NCI-H526 (cell line): ENCODE measurements around the gene AKR1C4.
A peak's percentile ranks its signal among the peaks of the same experiment; 100 is the strongest.
"Not testable (repeated sequence)": the region's sequence is repeated elsewhere in the genome, so short reads cannot be mapped to it uniquely, and the experiment has no call there.

ENCODE experiments used
- DNase-seq, 2 experiments: peaks; one replicate each; lab custom pipeline; 2025; lab: John Stamatoyannopoulos, UW

AKR1C4 gene

GRCh38 chr10:5196702-5197113 lies at the start of gene AKR1C4:
TSS of gene AKR1C4 (plus strand) at chr10:5196837. CDS start at chr10:5196868, 31 bp downstream.
- peak; percentile 1 to 42 for DNase-seq

GRCh38 chr10:5146920-5147254 lies 49.8 kb upstream of the AKR1C4 start:
- no peak for DNase-seq

- no peak for DNase-seq
These were observed 49.2 kb upstream of the AKR1C4 start for GRCh38 chr10:5147255-5147980.

- no peak for DNase-seq
These were observed 48.5 kb upstream of the AKR1C4 start for GRCh38 chr10:5147981-5148677.

- DNase-seq: no peak
These were observed 48.0 kb upstream of the AKR1C4 start for GRCh38 chr10:5148678-5149032.

GRCh38 chr10:5151076-5151475 lies 45.6 kb upstream of the AKR1C4 start:
- DNase-seq: no peak

- no peak for DNase-seq
These were observed 40.7 kb upstream of the AKR1C4 start for GRCh38 chr10:5155951-5156350.

GRCh38 chr10:5157501-5157900 lies 39.1 kb upstream of the AKR1C4 start:
- DNase-seq: no peak

GRCh38 chr10:5159126-5159525 lies 37.5 kb upstream of the AKR1C4 start:
- no peak for DNase-seq

GRCh38 chr10:5163487-5163886 lies 33.1 kb upstream of the AKR1C4 start:
- no peak for DNase-seq

- DNase-seq: no peak
These were observed 30.9 kb upstream of the AKR1C4 start for GRCh38 chr10:5165738-5166137.

- DNase-seq: no peak
These were observed 27.7 kb upstream of the AKR1C4 start for GRCh38 chr10:5168897-5169420.

GRCh38 chr10:5175581-5175980 lies 21.1 kb upstream of the AKR1C4 start:
- not testable (repeated sequence) for DNase-seq

GRCh38 chr10:5180503-5180902 lies 16.1 kb upstream of the AKR1C4 start:
- DNase-seq: not testable (repeated sequence)

- DNase-seq: no peak
These were observed 12.7 kb upstream of the AKR1C4 start for GRCh38 chr10:5183923-5184322.

- DNase-seq: no peak
These were observed 11.5 kb upstream of the AKR1C4 start, which contains the start of gene AKR1C8 for GRCh38 chr10:5184987-5185775. TSS of gene AKR1C8 (minus strand) at chr10:5185150. CDS start at chr10:5185104, 46 bp downstream.

- no peak for DNase-seq
These were observed 8.8 kb upstream of the AKR1C4 start for GRCh38 chr10:5187867-5188266.

GRCh38 chr10:5188358-5188757 lies 8.3 kb upstream of the AKR1C4 start:
- no peak for DNase-seq

- no peak for DNase-seq
These were observed 2.2 kb upstream of the AKR1C4 start for GRCh38 chr10:5194431-5194830.

GRCh38 chr10:5195727-5196374 lies 786 bp upstream of the AKR1C4 start:
- peak in 1 of 2 experiments; percentile 14 for DNase-seq

GRCh38 chr10:5198386-5198785 lies 1.7 kb downstream of the AKR1C4 start:
- no peak for DNase-seq

- peak in 1 of 2 experiments; percentile 7 for DNase-seq
These were observed 2.8 kb downstream of the AKR1C4 start for GRCh38 chr10:5199398-5199797.
